Left lobe of liver (tissue), 2 donors: ENCODE data around the gene CCDC27. TPM values are rescaled to one million over a fixed set of nuclear protein-coding genes. Genes with fewer than 3 reads are reported as not detected.
A peak's percentile ranks its signal among the peaks of the same experiment; 100 is the strongest.

Experiments used
- ATAC-seq: fragments of 200-7000 bp; cut with Tn5 transposase; one replicate; pipeline ENCODE4 v1.9.1; 2020; ENCODE audit warnings: mild to moderate bottlenecking, moderate library complexity
- DNase-seq: peaks from one replicate; pipeline ENCODE4 v3.0.0-alpha.2; 2020; ENCODE audit warnings: low spot score
- total RNA-seq: library from RNA; stranded (reverse); gene quantifications from one replicate; pipeline ENCODE4 v1.2.1, GENCODE V29; 2021
- donor health status: DM: no; HTN: no; CAD: no; lungs with moderate emphysema.
- donor health status: DM: no; HTN: yes; CAD: no.

CCDC27 gene
- total RNA-seq, 1 donor from 2014 or later, result not detected

GRCh38 chr1:3717715-3718601 lies 34.3 kb upstream of the CCDC27 start:
- no peak for DNase-seq
- no peak for ATAC-seq

GRCh38 chr1:3718764-3719163 lies 33.5 kb upstream of the CCDC27 start:
- DNase-seq, result no peak
- ATAC-seq, result no peak

- DNase-seq (no peak), ATAC-seq (no peak)
Measured at GRCh38 chr1:3721955-3722465, 30.2 kb upstream of the CCDC27 start.

- no peak for DNase-seq
- no peak for ATAC-seq
Measured at GRCh38 chr1:3722846-3723245, 29.4 kb upstream of the CCDC27 start.

- peak; percentile 85 for ATAC-seq
Measured at GRCh38 chr1:3724416-3725030, 27.7 kb upstream of the CCDC27 start.

GRCh38 chr1:3725366-3725765 lies 26.9 kb upstream of the CCDC27 start:
- no peak for ATAC-seq
- no peak for DNase-seq

More at GRCh38 chr1:3724416-3725030, 27.7 kb upstream of the CCDC27 start:
- DNase-seq, result peak; percentile 71

- DNase-seq (no peak), ATAC-seq (peak; percentile 10)
Measured at GRCh38 chr1:3727042-3727824, 25.0 kb upstream of the CCDC27 start.

- DNase-seq (no peak), ATAC-seq (no peak)
Measured at GRCh38 chr1:3727825-3728776, 24.1 kb upstream of the CCDC27 start.

GRCh38 chr1:3729594-3730542 lies 22.4 kb upstream of the CCDC27 start:
- no peak for DNase-seq
- ATAC-seq, result no peak

- DNase-seq (no peak), ATAC-seq (no peak)
Measured at GRCh38 chr1:3730543-3731247, 21.6 kb upstream of the CCDC27 start.

GRCh38 chr1:3731583-3732433 lies 20.4 kb upstream of the CCDC27 start:
- DNase-seq (no peak), ATAC-seq (no peak)

GRCh38 chr1:3732434-3733093 lies 19.7 kb upstream of the CCDC27 start:
- ATAC-seq (no peak), DNase-seq (no peak)

- DNase-seq (no peak), ATAC-seq (no peak)
Measured at GRCh38 chr1:3733094-3733882, 19.0 kb upstream of the CCDC27 start.

- DNase-seq, result no peak
- peak; percentile 9 for ATAC-seq
Measured at GRCh38 chr1:3733883-3734589, 18.2 kb upstream of the CCDC27 start.

- no peak for DNase-seq
Measured at GRCh38 chr1:3734602-3735001, 17.6 kb upstream of the CCDC27 start.

More at GRCh38 chr1:3734602-3735001, 17.6 kb upstream of the CCDC27 start:
- no peak for ATAC-seq
